Neural progenitor cell (in vitro differentiated cells): ENCODE data around the gene AKAP6.

Experiments
- CTCF ChIP-seq: fragments of 200-600 bp; sonication (generic); IDR thresholded peaks from 2 replicates; pipeline ENCODE4 v1.5.1; 2017; ENCODE audit warnings: antibody characterized with exemption, mild to moderate bottlenecking
- EZH2 ChIP-seq: fragments of 200-600 bp; sonication (generic); IDR thresholded peaks from 2 replicates; pipeline ENCODE4 v1.6.1; 2017; ENCODE audit warnings: antibody characterized with exemption, mild to moderate bottlenecking, moderate library complexity
- EZH2phosphoT487 ChIP-seq: fragments of 200-600 bp; sonication (generic); IDR thresholded peaks from 2 replicates; pipeline ENCODE4 v1.6.1; 2017; ENCODE audit warnings: antibody characterized with exemption

- no peak for TF ChIP-seq CTCF
- TF ChIP-seq EZH2: no peak
- TF ChIP-seq EZH2phosphoT487: no peak
Observed at GRCh38 chr14:32312010-32312331, 17.1 kb upstream of the AKAP6 start.
